ENCODE measurements around the gene EEFSEC. TPM values are rescaled to one million over a fixed set of nuclear protein-coding genes. Genes with fewer than 3 reads are reported as not detected.

EEFSEC gene
- total RNA-seq, 1 experiment from 2014 or later, result 14.6 TPM

DNA sequence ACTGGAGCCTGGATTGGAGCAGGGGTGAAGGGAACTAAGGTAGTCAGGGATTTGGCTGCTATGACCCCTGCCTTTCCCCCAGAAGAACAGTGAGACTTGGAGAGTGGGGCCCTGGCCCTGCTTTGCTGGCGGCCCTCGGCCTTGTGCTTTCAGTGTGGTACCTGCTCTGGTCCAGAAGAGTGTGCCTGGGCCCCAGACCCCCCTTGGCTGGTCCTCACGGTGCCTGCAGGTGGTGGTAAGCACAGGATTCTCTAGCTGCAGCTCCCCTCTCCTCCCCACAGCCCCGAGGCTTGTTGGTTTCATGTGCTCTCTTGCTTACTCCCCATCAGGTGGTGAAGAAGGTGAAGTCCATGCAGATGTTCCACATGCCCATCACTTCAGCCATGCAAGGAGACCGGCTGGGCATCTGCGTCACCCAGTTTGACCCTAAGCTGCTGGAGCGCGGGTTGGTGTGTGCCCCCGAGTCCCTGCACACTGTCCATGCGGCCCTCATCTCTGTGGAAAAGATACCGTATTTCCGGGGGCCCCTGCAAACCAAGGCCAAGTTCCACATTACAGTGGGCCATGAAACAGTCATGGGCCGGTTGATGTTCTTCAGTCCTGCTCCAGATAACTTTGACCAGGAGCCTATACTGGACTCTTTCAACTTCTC lies 187.7 kb downstream of the EEFSEC start:
- ChIA-PET CTCF (no interaction called here), POLR2A (interaction anchor here (0.6 kb wide), 1 partner anchor 33 kb away, joined by 3 read pairs; no protein-coding TSS in a partner anchor)
- TF ChIP-seq, protein P1, sequence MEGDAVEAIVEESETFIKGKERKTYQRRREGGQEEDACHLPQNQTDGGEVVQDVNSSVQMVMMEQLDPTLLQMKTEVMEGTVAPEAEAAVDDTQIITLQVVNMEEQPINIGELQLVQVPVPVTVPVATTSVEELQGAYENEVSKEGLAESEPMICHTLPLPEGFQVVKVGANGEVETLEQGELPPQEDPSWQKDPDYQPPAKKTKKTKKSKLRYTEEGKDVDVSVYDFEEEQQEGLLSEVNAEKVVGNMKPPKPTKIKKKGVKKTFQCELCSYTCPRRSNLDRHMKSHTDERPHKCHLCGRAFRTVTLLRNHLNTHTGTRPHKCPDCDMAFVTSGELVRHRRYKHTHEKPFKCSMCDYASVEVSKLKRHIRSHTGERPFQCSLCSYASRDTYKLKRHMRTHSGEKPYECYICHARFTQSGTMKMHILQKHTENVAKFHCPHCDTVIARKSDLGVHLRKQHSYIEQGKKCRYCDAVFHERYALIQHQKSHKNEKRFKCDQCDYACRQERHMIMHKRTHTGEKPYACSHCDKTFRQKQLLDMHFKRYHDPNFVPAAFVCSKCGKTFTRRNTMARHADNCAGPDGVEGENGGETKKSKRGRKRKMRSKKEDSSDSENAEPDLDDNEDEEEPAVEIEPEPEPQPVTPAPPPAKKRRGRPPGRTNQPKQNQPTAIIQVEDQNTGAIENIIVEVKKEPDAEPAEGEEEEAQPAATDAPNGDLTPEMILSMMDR (IDR thresholded peaks at IDR 0.05; ENCODE audit: unreplicated experiment), result no peak
- no peak for DNase-seq (ENCODE audit: unreplicated experiment)
- Mint-ChIP-seq H3K9me3 (ENCODE audit: unreplicated experiment) (no peaks in the 10 kb centered on the region), H3K27me3 (ENCODE audit: insufficient read depth, unreplicated experiment) (no peaks in the 10 kb centered on the region), H3K36me3 (ENCODE audit: insufficient read depth, unreplicated experiment) (no peaks in the 10 kb centered on the region), H3K4me3 (ENCODE audit: unreplicated experiment) (no peak overlapping the region), H3K27ac (ENCODE audit: low read depth, unreplicated experiment) (peak overlapping the region; percentile 36), H3K4me1 (ENCODE audit: insufficient read depth, unreplicated experiment) (peaks cover 8% of the 10 kb centered on the region)
- intact Hi-C loops (cut with micrococcal nuclease), result no loop called here
- BruUV-seq (replicated peaks), result no TSS peak

GRCh38 chr3:128341659-128342395 lies 188.5 kb downstream of the EEFSEC start:
- no peak overlapping the region for H3K4me3 Mint-ChIP-seq (ENCODE audit: unreplicated experiment)
- intact Hi-C loops (cut with micrococcal nuclease), result no loop called here
- no peaks in the 10 kb centered on the region for H3K9me3 Mint-ChIP-seq (ENCODE audit: unreplicated experiment)
- no TSS peak for BruUV-seq (replicated peaks)
- peaks cover 8% of the 10 kb centered on the region for H3K4me1 Mint-ChIP-seq (ENCODE audit: insufficient read depth, unreplicated experiment)
- no peak for DNase-seq (ENCODE audit: unreplicated experiment)
- H3K36me3 Mint-ChIP-seq (ENCODE audit: insufficient read depth, unreplicated experiment), result no peaks in the 10 kb centered on the region
- TF ChIP-seq, protein P1 (IDR thresholded peaks at IDR 0.05; ENCODE audit: unreplicated experiment), result no peak
- H3K27ac Mint-ChIP-seq (ENCODE audit: low read depth, unreplicated experiment), result no peak overlapping the region
- ChIA-PET POLR2A (no interaction called here), CTCF (interaction anchor here (0.6 kb wide), 1 partner anchor 61 kb away, joined by 3 read pairs; no protein-coding TSS in a partner anchor)
- H3K27me3 Mint-ChIP-seq (ENCODE audit: insufficient read depth, unreplicated experiment), result no peaks in the 10 kb centered on the region

- no TSS peak for BruUV-seq (replicated peaks)
- ChIA-PET POLR2A (no interaction called here), CTCF (interaction anchor here (0.6 kb wide), 1 partner anchor 62 kb away, joined by 3 read pairs; no protein-coding TSS in a partner anchor)
- intact Hi-C loops (cut with micrococcal nuclease), result no loop called here
- no peak for DNase-seq (ENCODE audit: unreplicated experiment)
- Mint-ChIP-seq H3K4me1 (ENCODE audit: insufficient read depth, unreplicated experiment) (peaks cover 8% of the 10 kb centered on the region), H3K9me3 (ENCODE audit: unreplicated experiment) (no peaks in the 10 kb centered on the region), H3K4me3 (ENCODE audit: unreplicated experiment) (no peak overlapping the region), H3K27ac (ENCODE audit: low read depth, unreplicated experiment) (no peak overlapping the region), H3K36me3 (ENCODE audit: insufficient read depth, unreplicated experiment) (no peaks in the 10 kb centered on the region), H3K27me3 (ENCODE audit: insufficient read depth, unreplicated experiment) (no peaks in the 10 kb centered on the region)
- TF ChIP-seq, protein P1 (IDR thresholded peaks at IDR 0.05; ENCODE audit: unreplicated experiment), result no peak
These were observed 189.5 kb downstream of the EEFSEC start for GRCh38 chr3:128342701-128343180.

- ChIA-PET POLR2A (no interaction called here), CTCF (interaction anchor here (1.2 kb wide), 1 partner anchor 20 kb away, joined by 3 read pairs; no protein-coding TSS in a partner anchor)
- peak overlapping the region; percentile 71 for H3K27ac Mint-ChIP-seq (ENCODE audit: low read depth, unreplicated experiment)
- no peaks in the 10 kb centered on the region for H3K36me3 Mint-ChIP-seq (ENCODE audit: insufficient read depth, unreplicated experiment)
- H3K4me3 Mint-ChIP-seq (ENCODE audit: unreplicated experiment), result no peak overlapping the region
- no peaks in the 10 kb centered on the region for H3K27me3 Mint-ChIP-seq (ENCODE audit: insufficient read depth, unreplicated experiment)
- peak; percentile 59 for DNase-seq (ENCODE audit: unreplicated experiment)
- H3K4me1 Mint-ChIP-seq (ENCODE audit: insufficient read depth, unreplicated experiment), result peaks cover 8% of the 10 kb centered on the region
- TF ChIP-seq, protein P1 (IDR thresholded peaks at IDR 0.05; ENCODE audit: unreplicated experiment), result no peak
- H3K9me3 Mint-ChIP-seq (ENCODE audit: unreplicated experiment), result no peaks in the 10 kb centered on the region
- intact Hi-C loops (cut with micrococcal nuclease), result no loop called here
- no TSS peak for BruUV-seq (replicated peaks)
These were observed 190.2 kb downstream of the EEFSEC start for GRCh38 chr3:128343287-128344051.

Data from MCF 10A (cell line).